IPS DF 6.9 (cell line): ENCODE data around the gene ARHGAP26.

Experiments
- DNase-seq: peaks from one replicate; pipeline ENCODE4 v3.0.0-alpha.2; 2013; ENCODE audit warnings: low read depth, low spot score
- H3K27ac ChIP-seq: one replicate; pipeline ENCODE4 v1.5.1; 2013; ENCODE audit warnings: low read length, control low read depth
- H3K27me3 ChIP-seq: 2 replicates; pipeline ENCODE4 v1.6.1; 2013; ENCODE audit warnings: mild to moderate bottlenecking, low read length; ENCODE audit not compliant: control insufficient read depth, insufficient read depth
- H3K36me3 ChIP-seq: 2 replicates; pipeline ENCODE4 v1.6.1; 2013; ENCODE audit warnings: low read length; ENCODE audit not compliant: control insufficient read depth, insufficient read depth
- H3K4me1 ChIP-seq: 2 replicates; pipeline ENCODE4 v1.6.1; 2013; ENCODE audit warnings: low read length; ENCODE audit not compliant: control insufficient read depth, insufficient read depth
- H3K4me3 ChIP-seq: 2 replicates; pipeline ENCODE4 v1.5.1; 2013; ENCODE audit warnings: mild to moderate bottlenecking, low read length
- H3K9me3 ChIP-seq: 2 replicates; pipeline ENCODE4 v1.6.1; 2013; ENCODE audit warnings: low read length, inconsistent platforms; ENCODE audit not compliant: control insufficient read depth, insufficient read depth
- WGBS: extraction: QIAGEN DNeasy Blood & Tissue Kit; methylation state at CpG from one replicate; pipeline ENCODE4 v1.1.7; 2013; ENCODE audit warnings: mixed read lengths, missing lambda C conversion rate; ENCODE audit not compliant: insufficient read length, insufficient coverage; 5-methylcytosine and 5-hydroxymethylcytosine counted together

ARHGAP26 gene

DNA sequence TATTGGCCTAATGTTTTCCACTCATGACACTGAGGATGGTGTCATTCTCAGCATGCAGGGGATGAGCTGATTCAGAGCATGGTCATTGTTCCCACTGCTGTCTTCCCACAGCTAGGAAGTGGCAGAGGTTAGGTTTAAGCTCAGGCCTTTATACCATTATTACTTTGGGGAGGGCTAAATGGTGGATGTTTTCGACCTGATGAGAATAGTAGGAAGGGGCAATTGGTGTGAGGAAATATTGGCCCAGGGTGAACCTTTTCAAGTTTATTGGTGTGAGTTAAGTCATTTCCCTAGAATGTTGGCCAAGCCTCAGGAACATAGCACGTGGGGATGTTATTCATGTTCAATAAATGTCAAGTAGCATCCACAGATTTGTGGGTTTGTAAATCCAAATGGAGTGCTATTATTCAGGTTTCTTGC is 59.6 kb downstream of the ARHGAP26 start:
- Histone ChIP-seq H3K4me1 (peaks cover 8% of the 10 kb centered on the region; the same call in 1 of the 2 replicates), H3K9me3 (no peaks in the 10 kb centered on the region), H3K27me3 (no peaks in the 10 kb centered on the region), H3K27ac (no peak overlapping the region), H3K36me3 (no peaks in the 10 kb centered on the region), H3K4me3 (no peak overlapping the region)
- no CpG with 5 or more reads among the region's 2 CpGs for WGBS
- DNase-seq, result no peak

DNA sequence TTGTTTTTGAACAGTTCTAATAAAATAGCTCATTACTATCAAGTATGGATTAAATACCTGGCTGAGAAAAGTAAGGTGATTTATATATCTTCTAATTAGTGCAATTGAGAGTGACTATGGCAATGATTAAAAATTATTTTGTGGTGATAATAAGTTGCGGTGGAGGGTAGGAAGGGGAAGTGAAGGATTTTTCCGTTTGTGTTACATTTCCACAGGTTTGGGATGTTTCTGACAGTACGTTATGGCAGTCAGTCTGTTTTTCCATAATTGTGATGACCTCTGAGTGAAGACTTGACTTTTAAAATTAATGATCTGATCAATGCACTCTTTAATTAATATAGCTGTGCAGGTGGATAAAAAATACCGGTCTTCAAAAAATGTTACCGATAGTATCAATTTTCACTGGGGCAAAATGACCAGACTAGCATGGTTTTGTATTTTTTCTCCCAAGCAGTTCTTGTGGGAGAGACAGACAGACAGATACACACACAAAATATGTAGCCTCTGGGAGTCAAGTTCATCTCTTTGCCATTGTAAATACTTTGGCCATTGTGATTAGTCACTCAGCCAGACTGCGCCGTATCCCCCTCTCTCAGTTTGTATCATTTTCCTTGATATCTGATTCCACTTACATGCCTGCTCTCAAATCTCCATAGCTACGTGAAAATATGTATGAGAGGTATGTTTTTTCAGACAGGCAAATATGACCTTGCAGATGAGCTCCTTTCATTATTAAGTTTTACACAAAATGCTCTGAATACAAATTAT is 60.2 kb downstream of the ARHGAP26 start:
- Histone ChIP-seq H3K4me3 (no peak overlapping the region), H3K4me1 (peaks cover 7% of the 10 kb centered on the region; the same call in 1 of the 2 replicates), H3K9me3 (no peaks in the 10 kb centered on the region), H3K36me3 (no peaks in the 10 kb centered on the region), H3K27ac (no peak overlapping the region), H3K27me3 (no peaks in the 10 kb centered on the region)
- DNase-seq, result no peak
- WGBS, result 100% methylated on average over 2 of the region's 8 CpGs

- DNase-seq, result no peak
- no peaks in the 10 kb centered on the region for H3K9me3 ChIP-seq
- no peaks in the 10 kb centered on the region for H3K27me3 ChIP-seq
- peaks cover 7% of the 10 kb centered on the region; the same call in 1 of the 2 replicates for H3K4me1 ChIP-seq
- H3K4me3 ChIP-seq, result no peak overlapping the region
- no peak overlapping the region for H3K27ac ChIP-seq
- WGBS, result no CpG with 5 or more reads among the region's 3 CpGs
- H3K36me3 ChIP-seq, result no peaks in the 10 kb centered on the region
Measured at GRCh38 chr5:142831009-142831383, 60.8 kb downstream of the ARHGAP26 start.

DNA sequence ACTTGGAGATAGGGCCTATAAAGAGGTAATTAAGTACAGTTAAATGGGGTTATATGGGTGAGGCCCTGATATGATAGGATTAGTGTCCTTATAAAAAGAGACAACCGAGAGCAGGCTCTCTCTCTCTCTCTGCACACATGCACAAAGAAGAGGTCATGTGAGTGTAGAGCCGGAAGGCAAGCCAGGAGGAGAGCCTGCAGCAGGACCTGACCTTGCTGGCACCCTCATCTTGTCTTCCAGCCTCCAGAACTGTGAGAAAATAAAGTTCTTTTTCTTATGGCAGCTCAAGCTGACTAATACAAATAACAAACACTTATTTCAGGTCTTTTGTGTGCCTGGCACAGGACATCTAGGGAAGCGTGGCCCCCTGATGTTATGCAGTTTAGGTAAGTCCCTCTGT is 62.1 kb downstream of the ARHGAP26 start:
- H3K36me3 ChIP-seq, result no peaks in the 10 kb centered on the region
- no peaks in the 10 kb centered on the region for H3K9me3 ChIP-seq
- H3K27ac ChIP-seq, result no peak overlapping the region
- H3K4me3 ChIP-seq, result no peak overlapping the region
- WGBS, result no CpG with 5 or more reads among the region's 3 CpGs
- H3K27me3 ChIP-seq, result no peaks in the 10 kb centered on the region
- H3K4me1 ChIP-seq, result peaks cover 5% of the 10 kb centered on the region; the same call in 1 of the 2 replicates
- DNase-seq, result no peak

DNA sequence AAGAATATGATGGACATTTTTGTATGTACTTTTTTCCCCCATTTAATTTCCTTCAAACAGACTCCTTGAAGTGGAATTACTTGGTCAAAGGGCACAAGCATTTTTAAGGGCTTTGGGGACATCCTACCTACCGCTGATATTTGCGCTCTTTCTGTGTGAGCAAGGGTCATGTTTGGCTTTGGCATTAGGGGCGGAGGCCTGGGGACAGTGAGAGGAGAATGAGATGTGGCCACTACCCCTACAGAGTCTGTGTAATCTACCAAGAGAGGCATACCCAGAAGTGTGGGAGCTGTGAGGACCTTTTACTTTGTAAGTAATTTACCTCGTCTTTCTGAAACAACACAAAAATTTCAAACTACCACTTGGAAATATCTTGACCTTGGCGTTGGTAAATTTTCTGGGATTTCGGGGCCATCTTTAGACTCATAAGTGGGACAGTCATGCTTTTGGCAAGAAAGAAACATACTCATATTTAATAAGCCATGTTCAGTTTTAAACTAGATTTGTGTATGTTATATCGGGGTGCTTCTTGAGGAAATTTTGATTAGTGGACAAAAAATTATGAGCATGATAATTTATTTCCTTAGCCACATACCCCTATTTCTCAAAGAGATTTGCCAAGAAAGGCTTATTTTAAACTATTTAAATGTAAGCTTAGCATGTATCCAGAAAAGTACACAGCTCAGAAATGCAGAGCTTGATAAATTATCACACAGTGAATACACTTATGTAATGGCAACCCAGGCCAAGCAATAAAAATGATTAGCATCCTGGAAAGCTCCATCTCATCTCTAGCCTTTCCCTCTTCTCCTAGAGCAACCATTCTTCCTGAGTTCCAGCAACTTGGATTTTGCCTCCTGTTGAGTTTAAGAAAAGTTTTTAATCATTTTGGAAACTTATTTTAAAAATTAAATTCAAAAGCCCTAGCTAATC is 63.6 kb downstream of the ARHGAP26 start:
- Histone ChIP-seq H3K27ac (no peak overlapping the region), H3K9me3 (no peaks in the 10 kb centered on the region), H3K27me3 (no peaks in the 10 kb centered on the region), H3K4me3 (no peak overlapping the region), H3K4me1 (peaks cover 1% of the 10 kb centered on the region; the same call in 1 of the 2 replicates), H3K36me3 (no peaks in the 10 kb centered on the region)
- WGBS, result no CpG with 5 or more reads among the region's 7 CpGs
- no peak for DNase-seq

- WGBS, result no CpG with 5 or more reads among the region's 4 CpGs
- Histone ChIP-seq H3K27ac (no peak overlapping the region), H3K27me3 (no peaks in the 10 kb centered on the region), H3K9me3 (no peaks in the 10 kb centered on the region), H3K4me3 (no peak overlapping the region), H3K4me1 (peaks cover 1% of the 10 kb centered on the region; the same call in 1 of the 2 replicates), H3K36me3 (no peaks in the 10 kb centered on the region)
- no peak for DNase-seq
Measured at GRCh38 chr5:142834504-142834903, 64.3 kb downstream of the ARHGAP26 start.

GRCh38 chr5:142835540-142835939 is 65.4 kb downstream of the ARHGAP26 start:
- Histone ChIP-seq H3K27me3 (no peaks in the 10 kb centered on the region), H3K4me1 (peaks cover 1% of the 10 kb centered on the region; the same call in 1 of the 2 replicates), H3K9me3 (no peaks in the 10 kb centered on the region), H3K36me3 (no peaks in the 10 kb centered on the region), H3K4me3 (no peak overlapping the region), H3K27ac (no peak overlapping the region)
- 100% methylated on average over 1 of the region's 1 CpG for WGBS
- no peak for DNase-seq

GRCh38 chr5:142836048-142836447 is 65.9 kb downstream of the ARHGAP26 start:
- DNase-seq, result no peak
- Histone ChIP-seq H3K9me3 (no peaks in the 10 kb centered on the region), H3K4me1 (peaks cover 1% of the 10 kb centered on the region; the same call in 1 of the 2 replicates), H3K36me3 (no peaks in the 10 kb centered on the region), H3K4me3 (no peak overlapping the region), H3K27me3 (no peaks in the 10 kb centered on the region), H3K27ac (no peak overlapping the region)
- WGBS, result no CpG with 5 or more reads among the region's 2 CpGs

GRCh38 chr5:142837081-142837725 is 67.0 kb downstream of the ARHGAP26 start:
- Histone ChIP-seq H3K4me3 (no peak overlapping the region), H3K9me3 (no peaks in the 10 kb centered on the region), H3K27ac (no peak overlapping the region), H3K36me3 (no peaks in the 10 kb centered on the region), H3K27me3 (no peaks in the 10 kb centered on the region), H3K4me1 (peaks cover 3% of the 10 kb centered on the region; the same call in 1 of the 2 replicates)
- WGBS, result no CpG with 5 or more reads among the region's 8 CpGs
- no peak for DNase-seq

DNA sequence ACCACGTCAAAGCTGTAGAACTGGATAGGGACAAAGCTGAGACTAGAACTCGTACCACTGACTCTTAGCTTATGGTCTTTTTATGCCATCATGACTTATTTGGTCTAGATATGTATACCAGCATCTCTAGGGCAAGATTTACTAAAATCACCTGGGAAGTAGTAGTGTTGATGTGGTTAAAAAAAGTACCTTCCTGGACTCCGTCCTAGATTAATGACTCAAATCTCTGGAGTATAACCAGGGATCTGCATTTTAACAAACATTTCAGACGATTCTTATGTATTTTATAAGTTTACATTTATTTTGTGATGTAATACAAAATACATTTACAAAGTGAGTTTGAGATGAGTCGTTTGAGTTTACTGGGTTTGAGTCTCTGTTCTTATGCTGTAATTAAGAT is 68.7 kb downstream of the ARHGAP26 start:
- H3K9me3 ChIP-seq, result no peaks in the 10 kb centered on the region
- DNase-seq, result no peak
- H3K27ac ChIP-seq, result no peak overlapping the region
- 100% methylated on average over 1 of the region's 5 CpGs for WGBS
- H3K4me3 ChIP-seq, result no peak overlapping the region
- peaks cover 2% of the 10 kb centered on the region; the same call in 1 of the 2 replicates for H3K4me1 ChIP-seq
- H3K27me3 ChIP-seq, result no peaks in the 10 kb centered on the region
- no peaks in the 10 kb centered on the region for H3K36me3 ChIP-seq
